ENCODE data around the gene DAD1.

GRCh38 chr14:22599349-22599748, 10.3 kb upstream of the DAD1 start:
- TF ChIP-seq CTCF (IDR thresholded peaks at IDR 0.05; ENCODE audit: poor library complexity) (no peak), EZH2 (IDR thresholded peaks at IDR 0.05; ENCODE audit: borderline replicate concordance) (no peak)
